GM06990 (cell line): ENCODE results near the gene RAP1GAP2.

Source experiments
- DNase-seq: peaks from one replicate; pipeline ENCODE4 v3.0.0-alpha.2; 2011; ENCODE audit not compliant: insufficient read length; ENCODE audit errors: extremely low read depth
- H3K27me3 ChIP-seq: replicated peaks from 2 replicates; pipeline ENCODE4 v1.6.0; 2011; ENCODE audit warnings: low read length; ENCODE audit not compliant: control insufficient read depth, insufficient read depth
- H3K36me3 ChIP-seq: 2 replicates; pipeline ENCODE4 v1.5.1; 2011; ENCODE audit warnings: low read length; ENCODE audit not compliant: control insufficient read depth, insufficient read depth
- H3K4me3 ChIP-seq: replicated peaks from 2 replicates; pipeline ENCODE4 v1.5.1; 2011; ENCODE audit warnings: low read depth, mild to moderate bottlenecking, control low read depth, low read length
- CTCF ChIP-seq: IDR thresholded peaks from 2 replicates; pipeline ENCODE4 v1.5.1; 2011; ENCODE audit warnings: low read length, control low read depth, mild to moderate bottlenecking, inconsistent platforms; ENCODE audit not compliant: insufficient read depth, poor library complexity, severe bottlenecking

Gene RAP1GAP2

GRCh38 chr17:2755891-2756724 is 40.1 kb upstream of the RAP1GAP2 start:
- Histone ChIP-seq H3K27me3 (peaks cover 1% of the 10 kb centered on the region), H3K4me3 (no peak overlapping the region), H3K36me3 (no peaks in the 10 kb centered on the region)
- TF ChIP-seq CTCF: no peak
- DNase-seq: no peak

GRCh38 chr17:2758870-2759269 is 37.4 kb upstream of the RAP1GAP2 start:
- DNase-seq: no peak
- TF ChIP-seq CTCF: no peak
- Histone ChIP-seq H3K4me3 (no peak overlapping the region), H3K27me3 (no peaks in the 10 kb centered on the region; the same call in none of the 2 replicates), H3K36me3 (no peaks in the 10 kb centered on the region)

- Histone ChIP-seq H3K4me3 (no peak overlapping the region), H3K36me3 (no peaks in the 10 kb centered on the region), H3K27me3 (no peaks in the 10 kb centered on the region; the same call in 1 of the 2 replicates)
- TF ChIP-seq CTCF: no peak
- no peak for DNase-seq
Measured at GRCh38 chr17:2770129-2770528, 26.1 kb upstream of the RAP1GAP2 start.

GRCh38 chr17:2775206-2775605 is 21.0 kb upstream of the RAP1GAP2 start:
- TF ChIP-seq CTCF: no peak
- H3K27me3 ChIP-seq: peaks cover 1% of the 10 kb centered on the region
- H3K36me3 ChIP-seq: no peaks in the 10 kb centered on the region
- no peak for DNase-seq
- no peak overlapping the region for H3K4me3 ChIP-seq

GRCh38 chr17:2776589-2777241 is 19.5 kb upstream of the RAP1GAP2 start:
- H3K27me3 ChIP-seq: peaks cover 1% of the 10 kb centered on the region
- no peak overlapping the region for H3K4me3 ChIP-seq
- no peaks in the 10 kb centered on the region for H3K36me3 ChIP-seq
- DNase-seq: no peak
- TF ChIP-seq CTCF: no peak
